ENCODE data around the gene DLG3. TPM values are rescaled to one million over a fixed set of nuclear protein-coding genes. Genes with fewer than 3 reads are reported as not detected.

DLG3 gene
- total RNA-seq, 1 experiment from 2014 or later = 71.2 TPM

DNA sequence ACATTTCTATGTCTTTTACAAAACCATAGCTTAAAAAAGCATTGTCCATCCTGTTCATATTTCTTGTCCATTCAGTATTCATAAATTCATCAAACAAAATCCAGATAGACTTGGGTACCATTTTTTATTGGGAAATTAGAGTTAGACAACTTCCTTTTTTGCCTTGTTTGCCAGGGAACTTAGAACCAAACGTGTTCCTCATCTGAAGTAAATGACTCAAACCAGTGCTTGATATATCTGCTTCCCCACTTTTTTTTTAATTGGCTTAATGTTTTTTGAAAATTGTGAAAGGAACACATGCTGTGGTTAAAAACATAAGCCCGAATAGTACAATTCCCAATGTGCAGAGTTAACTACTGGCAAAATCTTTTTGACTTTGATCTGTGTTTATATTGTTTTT, 44.2 kb downstream of the DLG3 start:
- Histone ChIP-seq H3T11ph (ENCODE audit: low read length) (no peak overlapping the region), H3K23ac (ENCODE audit: insufficient read length, low read depth, low read length) (no peak overlapping the region), H4K20me1 (ENCODE audit: control insufficient read depth, insufficient read depth, insufficient read length) (no peaks in the 10 kb centered on the region), H2AK5ac (ENCODE audit: insufficient read length, low read length) (no peak overlapping the region), H4K8ac (replicated peaks; ENCODE audit: insufficient read length, low read depth, low read length) (no peak overlapping the region), H3K79me1 (ENCODE audit: insufficient read depth, low read depth, low read length, poor library complexity, severe bottlenecking) (no peaks in the 10 kb centered on the region), H3K27ac (ENCODE audit: insufficient read length, low read depth, low read length) (no peak overlapping the region), H4K91ac (ENCODE audit: insufficient read length, low read depth, low read length) (no peak overlapping the region), H2BK12ac (ENCODE audit: insufficient read length, low read depth, low read length) (no peak overlapping the region), H3K4me1 (ENCODE audit: insufficient read depth, low read length) (no peaks in the 10 kb centered on the region), H2BK20ac (ENCODE audit: low read depth, low read length, poor library complexity, severe bottlenecking) (no peak overlapping the region), H3K9ac (ENCODE audit: extremely low read depth, insufficient read length, low read length) (no peak overlapping the region), H2BK15ac (ENCODE audit: low read depth, low read length) (no peak overlapping the region), H3K56ac (ENCODE audit: insufficient read length, low read depth, low read length) (no peak overlapping the region), H2BK5ac (ENCODE audit: insufficient read length, low read length) (no peak overlapping the region), H3K9me3 (ENCODE audit: control insufficient read depth, low read depth, low read length) (peaks cover 43% of the 10 kb centered on the region), H3K4me2 (ENCODE audit: insufficient read depth, insufficient read length, low read length) (no peak overlapping the region), H2AFZ (ENCODE audit: low read length) (no peak overlapping the region), H3K23me2 (ENCODE audit: insufficient read length, low read depth, low read length, poor library complexity, severe bottlenecking) (no peaks in the 10 kb centered on the region), H3K14ac (ENCODE audit: insufficient read depth, low read length) (no peak overlapping the region), H2BK120ac (ENCODE audit: low read depth, low read length, poor library complexity, severe bottlenecking) (no peak overlapping the region), H3K27me3 (ENCODE audit: insufficient read depth, low read length) (no peaks in the 10 kb centered on the region), H3K18ac (ENCODE audit: insufficient read length, low read depth, low read length) (no peak overlapping the region), H3K79me2 (ENCODE audit: insufficient read depth, low read length) (no peaks in the 10 kb centered on the region), H4K5ac (ENCODE audit: insufficient read length, low read depth, low read length) (no peak overlapping the region), H3K4ac (ENCODE audit: low read depth, low read length) (no peak overlapping the region)
- Mint-ChIP-seq H3K36me3 (ENCODE audit: insufficient read depth in 1 of 3, low read depth in 3 of 3) (peaks cover 39 to 88% (median 63%) of the 10 kb centered on the region in 3 experiments), H3K27me3 (ENCODE audit: low read depth) (no peaks in the 10 kb centered on the region), H3K4me1 (peaks cover 15 to 17% of the 10 kb centered on the region in 2 experiments), H3K9me3 (peaks cover 72 to 77% of the 10 kb centered on the region in 2 experiments), H3K4me3 (no peak overlapping the region), H3K27ac (no peak overlapping the region)
- TF ChIP-seq, protein P1, sequence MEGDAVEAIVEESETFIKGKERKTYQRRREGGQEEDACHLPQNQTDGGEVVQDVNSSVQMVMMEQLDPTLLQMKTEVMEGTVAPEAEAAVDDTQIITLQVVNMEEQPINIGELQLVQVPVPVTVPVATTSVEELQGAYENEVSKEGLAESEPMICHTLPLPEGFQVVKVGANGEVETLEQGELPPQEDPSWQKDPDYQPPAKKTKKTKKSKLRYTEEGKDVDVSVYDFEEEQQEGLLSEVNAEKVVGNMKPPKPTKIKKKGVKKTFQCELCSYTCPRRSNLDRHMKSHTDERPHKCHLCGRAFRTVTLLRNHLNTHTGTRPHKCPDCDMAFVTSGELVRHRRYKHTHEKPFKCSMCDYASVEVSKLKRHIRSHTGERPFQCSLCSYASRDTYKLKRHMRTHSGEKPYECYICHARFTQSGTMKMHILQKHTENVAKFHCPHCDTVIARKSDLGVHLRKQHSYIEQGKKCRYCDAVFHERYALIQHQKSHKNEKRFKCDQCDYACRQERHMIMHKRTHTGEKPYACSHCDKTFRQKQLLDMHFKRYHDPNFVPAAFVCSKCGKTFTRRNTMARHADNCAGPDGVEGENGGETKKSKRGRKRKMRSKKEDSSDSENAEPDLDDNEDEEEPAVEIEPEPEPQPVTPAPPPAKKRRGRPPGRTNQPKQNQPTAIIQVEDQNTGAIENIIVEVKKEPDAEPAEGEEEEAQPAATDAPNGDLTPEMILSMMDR (conservative IDR thresholded peaks at IDR 0.05) = no peak
- no CpG with 5 or more reads among the region's 2 CpGs for WGBS (ENCODE audit: extremely low coverage, insufficient read length, low lambda C conversion rate)
- DNase-seq = no peak

Data from H9 (cell line).